Heart left ventricle (tissue), 13 donors: ENCODE measurements around the gene MAGI1.

ENCODE experiments used
- POLR2A ChIP-seq, 2 donors: fragments of 450-650 bp; IDR thresholded peaks; one replicate each; pipeline ENCODE4 v1.6.1; 2017; ENCODE audit warnings: antibody characterized with exemption in 2 of 2, mild to moderate bottlenecking in 2 of 2, moderate library complexity in 2 of 2
- TF ChIP-seq, protein P1 (sequence below), 12 donors: fragments of 200-600 bp; sonication (generic) in 4 of 12; IDR thresholded peaks; one replicate each; pipeline versions ENCODE4 v1.5.0 to v1.8.0; 2018 to 2022; ENCODE audit warnings: antibody characterized with exemption in 12 of 12, mild to moderate bottlenecking in 5 of 12
- donor health status: ischemic (EF 13 %, LVEDD 7.1; RV severe dilation, severe dysfunction).
- donor health status: DM: no; HTN: yes; CAD: no.
- donor health status: DM: no; HTN: no; CAD: no.
- donor health status: ischemic (EF 25% LVEDD 6.9; RV normal size, moderate dysfunction).
- donor health status: ischemic (EF 25% LVEDD 5.7; RV mildly dilated, moderate dysfunction).
- donor health status: ischemic (EF 35%, LVEDD 5.7; RV mildly dilated, moderate dysfunction).
- donor health status: nonischemic (EF 11% LVEDD 7.7; RV severe dilation, severe dysfunction).
- donor health status: DM: yes; HTN: yes; CAD: no.
- donor health status: PGD.
- donor health status: ischemic (EF 29% LVEDD 5.4; RV normal size, mild dysfunction).
- donor health status: nonischemic (EF 23%, LVEDD 6.1; RV moderate dilation, normal function).

DNA sequence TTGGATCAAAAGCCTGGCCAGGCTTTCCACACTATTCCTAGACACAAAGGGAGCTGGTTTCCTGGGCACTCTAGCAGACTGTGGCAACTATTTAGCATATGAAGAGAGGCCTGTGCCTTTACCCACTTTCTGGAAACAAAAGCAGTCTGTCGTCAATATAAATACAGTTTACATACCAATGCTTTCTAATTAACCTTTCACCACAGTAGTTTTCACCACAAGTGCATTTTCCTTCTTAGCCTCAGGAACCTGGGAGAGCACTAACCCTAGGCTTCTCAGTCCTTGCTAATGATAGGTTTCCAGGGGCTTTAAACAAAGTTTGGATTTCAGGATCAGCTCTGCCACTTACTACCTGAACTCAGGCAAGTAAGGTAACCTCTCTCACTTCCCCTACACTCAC lies 499.1 kb downstream of the MAGI1 start:
- TF ChIP-seq POLR2A (IDR thresholded peaks at IDR 0.05): no peak
- TF ChIP-seq, protein P1, sequence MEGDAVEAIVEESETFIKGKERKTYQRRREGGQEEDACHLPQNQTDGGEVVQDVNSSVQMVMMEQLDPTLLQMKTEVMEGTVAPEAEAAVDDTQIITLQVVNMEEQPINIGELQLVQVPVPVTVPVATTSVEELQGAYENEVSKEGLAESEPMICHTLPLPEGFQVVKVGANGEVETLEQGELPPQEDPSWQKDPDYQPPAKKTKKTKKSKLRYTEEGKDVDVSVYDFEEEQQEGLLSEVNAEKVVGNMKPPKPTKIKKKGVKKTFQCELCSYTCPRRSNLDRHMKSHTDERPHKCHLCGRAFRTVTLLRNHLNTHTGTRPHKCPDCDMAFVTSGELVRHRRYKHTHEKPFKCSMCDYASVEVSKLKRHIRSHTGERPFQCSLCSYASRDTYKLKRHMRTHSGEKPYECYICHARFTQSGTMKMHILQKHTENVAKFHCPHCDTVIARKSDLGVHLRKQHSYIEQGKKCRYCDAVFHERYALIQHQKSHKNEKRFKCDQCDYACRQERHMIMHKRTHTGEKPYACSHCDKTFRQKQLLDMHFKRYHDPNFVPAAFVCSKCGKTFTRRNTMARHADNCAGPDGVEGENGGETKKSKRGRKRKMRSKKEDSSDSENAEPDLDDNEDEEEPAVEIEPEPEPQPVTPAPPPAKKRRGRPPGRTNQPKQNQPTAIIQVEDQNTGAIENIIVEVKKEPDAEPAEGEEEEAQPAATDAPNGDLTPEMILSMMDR (IDR thresholded peaks at IDR 0.05): no peak
